ENCODE results near the gene SORCS2. TPM values are rescaled to one million over a fixed set of nuclear protein-coding genes. Genes with fewer than 3 reads are reported as not detected.

The SORCS2 gene
- total and polyA plus RNA-seq, 7 donors = 0.18 to 1.5 (median 0.36) TPM

DNA sequence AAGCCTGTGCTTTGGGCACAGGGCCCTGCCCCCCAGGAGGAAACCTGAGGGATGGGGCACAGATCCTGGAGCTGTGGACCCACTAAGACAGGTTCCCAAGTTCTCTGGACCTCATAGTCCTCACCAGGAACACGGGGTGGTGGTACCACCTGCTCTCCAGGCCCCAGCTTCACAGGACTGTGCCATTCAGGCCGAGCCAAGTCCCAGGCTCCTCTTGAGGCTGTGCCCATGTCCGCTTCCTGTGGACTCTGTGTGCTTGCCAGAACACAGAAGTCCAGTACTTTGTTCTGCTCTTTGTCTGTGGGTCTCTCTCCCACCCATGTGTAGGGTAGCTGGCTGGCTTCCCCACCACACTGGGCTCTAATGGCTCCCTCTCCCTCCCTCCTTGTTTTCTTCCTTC, 346.8 kb downstream of the SORCS2 start:
- ATAC-seq = no peak
- 29 to 66% (median 34%) methylated on average over 3 of the region's 3 CpGs for WGBS, 3 donors
- no peaks in the 10 kb centered on the region for H3K36me3 ChIP-seq (ENCODE audit: insufficient read depth in 1 of 2, low read depth in 1 of 2)

DNA sequence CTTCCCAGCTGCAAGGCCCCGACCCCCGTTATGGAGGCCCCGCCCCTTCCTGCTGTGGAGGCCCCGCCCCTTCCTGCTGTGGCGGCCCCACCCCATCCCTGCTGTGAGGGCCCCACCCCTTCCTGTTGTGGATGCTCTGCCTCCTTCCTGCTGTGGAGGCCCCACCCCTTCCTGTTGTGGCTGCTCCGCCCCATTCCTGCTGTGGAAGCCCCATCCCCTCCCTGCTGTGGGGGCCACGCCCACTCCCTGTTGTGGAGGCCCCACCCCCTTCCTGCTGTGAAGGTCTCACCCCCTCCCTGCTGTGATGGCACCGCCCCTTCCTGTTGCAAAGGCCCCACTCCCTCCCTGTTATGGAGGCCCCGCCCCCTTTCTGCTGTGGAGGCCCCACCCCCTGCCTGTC, 347.3 kb downstream of the SORCS2 start:
- intact Hi-C loops (cut with DNase I) = no loop called here
- H3K27me3 ChIP-seq (ENCODE audit: insufficient read depth in 3 of 3, low read length in 2 of 3) = peaks cover 0 to 3% (median 0%) of the 10 kb centered on the region in 3 donors
- TF ChIP-seq CTCF (IDR thresholded peaks at IDR 0.05) = no peak
- no peaks in the 10 kb centered on the region for H3K9me3 ChIP-seq
- H3K4me1 ChIP-seq = no peaks in the 10 kb centered on the region
- peak in 2 of 4 donors; percentile 40 to 42 for ATAC-seq
- H3K27ac ChIP-seq = no peak overlapping the region
- H3K36me3 ChIP-seq (ENCODE audit: insufficient read depth in 1 of 2, low read depth in 1 of 2) = no peaks in the 10 kb centered on the region
- H3K4me3 ChIP-seq = no peak overlapping the region
- peak in 1 of 2 donors; percentile 64 for DNase-seq
- 65 to 72% (median 70%) methylated on average over 9 of the region's 9 CpGs for WGBS, 3 donors

More for the DNA sequence above, 346.8 kb downstream of the SORCS2 start:
- intact Hi-C loops (cut with DNase I) = no loop called here
- TF ChIP-seq CTCF (IDR thresholded peaks at IDR 0.05) = no peak
- Histone ChIP-seq H3K27ac (no peak overlapping the region), H3K4me1 (no peaks in the 10 kb centered on the region), H3K27me3 (ENCODE audit: insufficient read depth in 3 of 3, low read length in 2 of 3) (peaks cover 0 to 3% (median 0%) of the 10 kb centered on the region in 3 donors), H3K9me3 (no peaks in the 10 kb centered on the region), H3K4me3 (no peak overlapping the region)
- no peak for DNase-seq

DNA sequence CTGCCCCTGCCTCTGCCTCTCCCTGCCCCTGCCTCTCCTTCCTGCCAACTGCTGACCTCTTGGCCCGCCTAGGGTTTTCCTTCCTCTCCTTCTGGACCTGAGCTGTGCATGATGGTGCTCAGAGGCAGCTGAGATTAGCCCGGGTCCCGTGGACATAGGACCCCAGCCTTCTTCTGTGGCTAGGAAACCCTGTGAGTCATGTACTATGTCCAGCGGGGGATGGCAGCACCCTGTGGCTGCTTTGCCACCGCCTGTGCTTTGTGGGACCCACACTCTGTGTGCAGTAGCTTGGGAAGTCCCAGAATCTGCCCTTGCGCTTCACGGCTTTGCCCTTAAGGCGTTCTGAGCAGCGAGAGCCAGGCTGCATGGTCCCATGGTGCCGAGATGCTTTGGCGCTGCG, 347.9 kb downstream of the SORCS2 start:
- no peaks in the 10 kb centered on the region for H3K9me3 ChIP-seq
- H3K36me3 ChIP-seq (ENCODE audit: insufficient read depth in 1 of 2, low read depth in 1 of 2) = no peaks in the 10 kb centered on the region
- H3K27me3 ChIP-seq (ENCODE audit: insufficient read depth in 3 of 3, low read length in 2 of 3) = peaks cover 0 to 3% (median 0%) of the 10 kb centered on the region in 3 donors
- no peak for TF ChIP-seq CTCF (IDR thresholded peaks at IDR 0.05)
- H3K4me1 ChIP-seq = no peaks in the 10 kb centered on the region
- intact Hi-C loops (cut with DNase I) = no loop called here
- ATAC-seq (no peak), DNase-seq (no peak)
- H3K4me3 ChIP-seq = no peak overlapping the region
- H3K27ac ChIP-seq = no peak overlapping the region
- WGBS, 3 donors = 75 to 80% (median 79%) methylated on average over 11 to 12 of the region's 12 CpGs

- no peak overlapping the region for H3K27ac ChIP-seq
- TF ChIP-seq CTCF (IDR thresholded peaks at IDR 0.05) = no peak
- no peaks in the 10 kb centered on the region for H3K4me1 ChIP-seq
- H3K4me3 ChIP-seq = no peak overlapping the region
- intact Hi-C loops (cut with DNase I) = no loop called here
- ATAC-seq (no peak), DNase-seq (peak in 1 of 2 donors; percentile 52)
- peaks cover 0 to 3% (median 0%) of the 10 kb centered on the region in 3 donors for H3K27me3 ChIP-seq (ENCODE audit: insufficient read depth in 3 of 3, low read length in 2 of 3)
- H3K36me3 ChIP-seq (ENCODE audit: insufficient read depth in 1 of 2, low read depth in 1 of 2) = no peaks in the 10 kb centered on the region
- no peaks in the 10 kb centered on the region for H3K9me3 ChIP-seq
- 73 to 79% (median 76%) methylated on average over 16 to 17 of the region's 17 CpGs for WGBS, 3 donors
Observed at GRCh38 chr4:7540654-7541413, 348.5 kb downstream of the SORCS2 start.

Measured in psoas muscle (tissue), 8 donors.